Inferior parietal cortex (tissue), 1 donor: ENCODE data around the gene OSBPL9.
"Not testable (repeated sequence)": the region's sequence is repeated elsewhere in the genome, so short reads cannot be mapped to it uniquely, and the experiment has no call there.

Experiments used
- DNase-seq: peaks from one replicate; pipeline ENCODE4 v3.0.0-alpha.2; 2016; ENCODE audit errors: extremely low spot score

The OSBPL9 gene

GRCh38 chr1:51664421-51665240 is 47.7 kb downstream of the OSBPL9 start:
- DNase-seq, result no peak

DNA sequence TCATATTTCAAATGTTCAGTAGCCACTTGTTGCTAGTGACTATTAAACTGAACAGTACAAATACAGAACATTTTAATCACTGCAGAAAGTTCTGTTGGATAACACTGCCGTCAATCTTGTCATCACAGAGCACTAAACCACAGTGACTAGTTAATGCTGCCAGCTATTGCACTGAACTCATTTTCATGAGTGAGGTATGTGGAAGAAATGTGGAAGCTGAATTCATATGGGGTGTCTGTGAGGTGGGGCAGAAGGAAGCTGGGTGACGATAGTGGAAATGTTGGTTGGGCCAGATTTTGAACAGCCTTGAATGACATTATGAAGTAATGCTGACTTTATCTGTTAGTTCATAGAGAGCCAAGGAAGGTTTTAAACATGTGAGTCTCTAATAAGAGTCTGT is 49.6 kb downstream of the OSBPL9 start:
- DNase-seq, result no peak

- no peak for DNase-seq
Observed at GRCh38 chr1:51667561-51667960, 50.7 kb downstream of the OSBPL9 start.

DNA sequence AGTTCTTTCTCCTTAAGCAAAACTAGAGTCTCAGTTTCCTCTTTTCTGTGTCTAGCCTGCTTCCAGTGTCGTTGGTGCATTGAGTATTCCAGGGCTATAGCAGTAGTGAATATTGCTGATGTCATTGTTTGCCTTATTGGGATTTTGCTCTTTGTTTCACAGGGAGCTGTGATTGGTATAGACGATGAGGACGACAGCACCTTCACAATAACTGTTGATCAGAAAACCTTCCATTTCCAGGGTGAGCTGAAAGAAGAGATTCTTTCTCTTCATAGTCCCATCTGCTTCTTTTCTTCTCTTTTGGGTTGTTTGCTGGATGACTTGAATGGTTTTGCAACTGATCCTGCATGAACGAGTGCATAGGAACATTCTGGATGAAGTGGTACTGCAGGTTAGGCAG is 52.4 kb downstream of the OSBPL9 start:
- DNase-seq, result no peak

DNA sequence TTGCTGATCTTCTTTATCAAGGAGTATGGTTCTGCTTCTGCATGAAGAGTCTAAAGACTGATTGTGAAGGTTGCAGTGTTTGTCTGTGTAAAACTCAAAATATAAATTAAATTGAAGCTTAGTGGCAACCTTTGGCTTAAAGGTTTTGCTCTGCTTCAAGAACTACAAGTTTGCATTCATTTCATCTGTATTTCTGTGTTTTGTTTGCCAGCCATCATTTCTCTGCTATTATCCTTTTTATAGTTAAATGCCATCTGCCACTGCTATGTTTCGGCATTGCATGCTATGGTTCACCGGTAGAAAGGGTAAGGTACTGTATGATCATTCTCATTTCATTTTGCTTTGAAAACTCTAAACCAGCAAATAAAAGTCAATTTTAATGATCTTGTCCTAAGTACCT is 52.9 kb downstream of the OSBPL9 start:
- DNase-seq, result no peak

- no peak for DNase-seq
Observed at GRCh38 chr1:51671527-51672325, 54.8 kb downstream of the OSBPL9 start.

- DNase-seq, result no peak
Observed at GRCh38 chr1:51673279-51673678, 56.4 kb downstream of the OSBPL9 start.

DNA sequence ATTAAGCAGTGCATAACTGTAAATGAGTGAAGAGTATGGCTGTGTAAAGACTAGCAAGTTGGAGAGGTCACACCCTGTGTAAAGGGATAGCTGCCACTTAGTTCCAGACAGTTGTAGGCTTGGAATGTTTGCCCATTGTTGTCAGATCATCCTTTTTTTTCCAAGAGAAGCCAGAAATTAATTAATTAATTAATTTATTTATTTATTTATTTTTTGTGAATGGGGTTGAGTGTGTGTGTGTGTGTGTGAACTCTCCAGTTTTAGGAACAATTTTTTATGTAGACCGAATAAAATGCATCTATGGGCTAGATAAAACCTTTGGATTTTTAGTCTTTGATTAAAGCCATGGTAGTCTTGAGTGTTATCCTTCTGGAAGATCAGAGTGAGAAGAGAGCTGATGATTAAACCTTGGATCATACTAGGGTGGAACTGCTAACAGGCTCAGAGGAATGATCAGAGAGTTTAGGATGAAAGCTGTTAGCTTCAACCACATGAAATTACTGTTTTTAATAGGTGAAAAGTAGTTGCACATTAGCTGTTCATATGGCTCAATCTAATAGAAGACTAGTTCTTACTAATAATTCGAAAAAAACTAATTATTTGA is 58.4 kb downstream of the OSBPL9 start:
- DNase-seq, result no peak

DNA sequence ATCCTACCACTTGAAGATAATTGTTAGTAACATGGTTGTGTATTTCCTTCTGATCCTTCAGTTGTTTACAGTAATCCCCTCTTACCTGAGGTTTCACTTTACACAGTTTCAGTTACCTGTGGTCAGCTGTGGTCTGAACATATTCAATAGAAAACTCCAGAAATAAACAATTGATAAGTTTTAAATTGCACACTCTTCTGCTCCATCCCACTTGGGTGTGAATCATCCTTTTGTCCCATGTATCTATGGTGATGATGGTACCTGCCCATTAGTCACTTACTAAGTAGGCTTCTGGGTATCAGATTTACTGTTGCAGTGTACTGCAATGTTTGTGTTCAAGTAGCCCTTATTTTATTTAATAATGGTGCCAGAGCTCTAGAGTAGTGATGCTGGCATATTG is 62.5 kb downstream of the OSBPL9 start:
- no peak for DNase-seq

DNA sequence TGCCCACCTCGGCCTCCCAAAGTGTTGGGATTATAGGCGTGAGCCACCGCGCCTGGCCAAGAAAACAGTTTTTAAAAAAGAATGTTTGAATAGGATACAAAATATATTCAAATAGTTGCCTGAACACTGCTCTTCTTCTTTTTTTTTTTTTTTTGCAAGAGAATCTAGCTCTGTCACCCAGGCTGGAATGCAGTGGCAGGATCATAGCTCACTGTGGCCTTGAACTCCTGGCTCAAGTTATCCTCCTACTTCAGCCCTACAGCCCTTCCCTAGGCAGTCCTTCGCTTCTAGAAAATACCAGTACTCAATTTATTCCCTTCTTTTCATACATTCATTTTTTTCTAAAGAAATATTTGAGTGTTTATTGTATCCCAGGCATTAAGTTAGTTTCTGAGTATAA is 67.9 kb downstream of the OSBPL9 start:
- DNase-seq, result no peak

DNA sequence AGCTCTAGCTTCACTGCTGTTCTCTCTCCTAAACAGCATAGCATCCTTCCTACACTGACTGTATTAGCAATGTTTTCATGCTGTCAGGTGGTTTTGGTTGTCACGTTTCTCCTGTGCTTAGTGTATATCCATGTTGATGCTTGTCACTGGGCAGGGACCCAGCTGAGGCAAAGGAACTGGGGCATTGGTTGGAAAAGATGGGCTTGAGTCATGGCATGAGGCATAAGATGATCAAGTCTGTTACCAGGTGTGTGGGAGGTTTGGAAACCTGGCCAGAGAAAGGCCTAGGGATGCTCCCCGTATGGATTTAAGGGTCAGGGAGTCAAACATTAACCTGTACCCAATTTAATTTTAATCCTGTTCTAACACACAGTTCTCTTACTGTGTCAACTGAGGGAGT is 69.6 kb downstream of the OSBPL9 start:
- DNase-seq, result no peak

GRCh38 chr1:51689075-51689440 is 72.2 kb downstream of the OSBPL9 start:
- DNase-seq, result no peak

- no peak for DNase-seq
Observed at GRCh38 chr1:51689643-51690042, 72.8 kb downstream of the OSBPL9 start.

- no peak for DNase-seq
Observed at GRCh38 chr1:51690285-51690961, 73.5 kb downstream of the OSBPL9 start.

GRCh38 chr1:51691920-51692319 is 75.0 kb downstream of the OSBPL9 start:
- DNase-seq, result no peak

DNA sequence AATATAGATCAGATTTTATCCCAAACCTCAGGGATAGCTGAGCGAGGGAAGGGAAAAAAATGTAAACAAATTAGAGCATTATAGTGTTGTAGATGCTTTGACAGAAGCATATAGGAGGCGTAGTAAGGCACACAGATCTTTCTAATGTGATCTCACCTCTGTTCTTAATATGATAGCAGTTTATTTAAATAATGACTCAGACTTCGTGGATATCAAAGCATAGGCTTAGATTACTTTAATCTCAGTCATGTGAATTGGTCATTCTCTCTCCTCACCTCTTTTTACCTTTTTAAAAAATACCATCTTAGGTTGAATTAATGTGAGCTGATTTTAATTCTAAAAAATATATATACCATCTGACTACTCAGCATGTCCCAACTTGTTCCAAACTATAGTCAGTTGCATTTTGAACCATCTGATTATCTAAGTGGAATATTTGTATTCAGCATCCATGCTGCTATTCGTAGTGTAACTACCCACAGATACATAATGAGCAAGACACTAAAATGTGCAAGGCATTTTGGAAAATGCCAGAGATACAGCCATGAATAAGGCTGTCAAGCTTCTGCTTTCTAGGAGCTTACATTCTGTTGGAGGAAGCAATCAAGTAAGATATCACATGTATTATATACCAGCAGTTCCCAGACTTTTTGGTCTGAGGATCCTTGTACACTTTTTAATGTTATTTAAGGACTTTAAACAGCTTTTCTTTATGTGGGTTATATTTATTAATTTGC is 76.7 kb downstream of the OSBPL9 start:
- DNase-seq, result no peak

DNA sequence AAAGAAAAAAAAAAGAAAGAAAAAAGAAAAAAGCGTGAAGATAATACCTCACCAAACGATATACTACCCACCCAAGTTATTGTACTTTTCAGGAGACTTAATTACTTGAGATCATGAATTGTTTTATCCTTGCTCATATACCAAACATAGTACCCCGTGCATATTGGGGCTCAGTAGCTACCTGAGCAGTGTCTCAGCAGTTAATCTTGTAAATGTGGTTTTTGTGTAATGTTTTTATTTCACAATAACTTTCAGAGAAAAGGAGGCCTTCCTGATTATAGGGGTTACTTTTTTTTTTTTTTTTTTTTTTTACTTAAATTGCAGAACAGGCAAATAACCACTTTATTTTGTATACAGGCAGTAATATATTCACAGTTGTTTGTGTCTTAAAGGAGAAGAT is 80.3 kb downstream of the OSBPL9 start:
- DNase-seq, result no peak

DNA sequence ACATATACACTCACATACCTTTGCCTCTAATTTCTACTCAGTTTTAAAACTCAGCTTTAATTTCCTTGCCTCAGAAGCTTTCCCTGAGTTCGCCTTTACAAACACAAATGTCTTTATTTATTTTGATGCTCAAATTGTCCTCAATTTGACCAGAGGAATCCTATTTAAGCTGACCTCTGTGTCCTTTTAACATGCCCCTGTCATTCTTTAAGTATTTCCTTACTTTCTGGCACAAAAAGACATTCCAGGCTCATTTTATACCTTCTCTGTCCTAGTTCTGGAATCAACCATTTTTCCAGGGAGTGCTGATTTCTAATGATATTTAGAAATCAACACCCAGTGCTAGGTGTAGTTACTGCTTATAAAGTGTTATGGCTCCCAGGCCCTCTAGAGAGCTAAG is 82.5 kb downstream of the OSBPL9 start:
- no peak for DNase-seq

DNA sequence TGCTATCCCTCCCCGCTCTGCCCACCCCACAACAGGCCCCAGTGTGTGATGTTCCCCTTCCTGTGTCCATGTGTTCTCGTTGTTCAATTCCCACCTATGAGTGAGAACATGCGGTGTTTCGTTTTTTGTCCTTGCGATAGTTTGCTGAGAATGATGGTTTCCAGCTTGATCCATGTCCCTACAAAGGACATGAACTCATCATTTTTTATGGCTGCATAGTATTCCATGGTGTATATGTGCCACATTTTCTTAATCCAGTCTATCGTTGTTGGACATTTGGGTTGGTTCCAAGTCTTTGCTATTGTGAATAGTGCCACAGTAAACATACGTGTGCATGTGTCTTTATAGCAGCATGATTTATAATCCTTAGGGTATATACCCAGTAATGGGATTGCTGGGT is 84.9 kb downstream of the OSBPL9 start:
- not testable (repeated sequence) for DNase-seq

- DNase-seq, result not testable (repeated sequence)
Observed at GRCh38 chr1:51702220-51702619, 85.3 kb downstream of the OSBPL9 start.

DNA sequence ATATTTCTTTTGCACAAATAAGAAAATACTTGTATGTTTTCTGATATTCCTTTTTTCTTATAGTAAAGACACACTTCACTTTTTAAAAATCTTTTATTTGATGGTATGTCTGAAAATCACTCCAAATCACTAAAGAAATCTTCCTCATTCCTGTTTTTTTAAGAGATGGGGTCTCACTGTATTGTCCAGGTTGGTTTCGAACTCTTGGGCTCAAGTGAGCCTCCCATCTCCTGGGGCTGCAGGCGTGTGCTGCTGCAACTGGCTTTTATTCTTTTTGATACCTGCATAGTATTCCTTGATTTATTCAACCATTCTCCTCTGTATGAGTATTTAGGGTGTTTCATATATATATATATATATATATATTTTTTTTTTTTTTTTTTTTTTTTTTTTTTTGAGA is 88.1 kb downstream of the OSBPL9 start:
- DNase-seq, result no peak
